GM12865 (cell line): Measurements from ENCODE around the gene SDCBP2.

ENCODE experiments used
- DNase-seq: peaks from one replicate; pipeline ENCODE4 v3.0.0; 2010; ENCODE audit warnings: low read depth
- H3K4me3 ChIP-seq: 2 replicates; pipeline ENCODE4 v1.5.1; 2011; ENCODE audit warnings: mild to moderate bottlenecking, low read depth, low read length, control low read depth
- TF ChIP-seq, protein P1 (sequence below): IDR thresholded peaks from 2 replicates; pipeline ENCODE4 v1.5.1; 2011; ENCODE audit warnings: low read length, control low read depth, low read depth, inconsistent platforms; ENCODE audit not compliant: insufficient read depth; ENCODE audit errors: missing control alignments

Gene SDCBP2

DNA sequence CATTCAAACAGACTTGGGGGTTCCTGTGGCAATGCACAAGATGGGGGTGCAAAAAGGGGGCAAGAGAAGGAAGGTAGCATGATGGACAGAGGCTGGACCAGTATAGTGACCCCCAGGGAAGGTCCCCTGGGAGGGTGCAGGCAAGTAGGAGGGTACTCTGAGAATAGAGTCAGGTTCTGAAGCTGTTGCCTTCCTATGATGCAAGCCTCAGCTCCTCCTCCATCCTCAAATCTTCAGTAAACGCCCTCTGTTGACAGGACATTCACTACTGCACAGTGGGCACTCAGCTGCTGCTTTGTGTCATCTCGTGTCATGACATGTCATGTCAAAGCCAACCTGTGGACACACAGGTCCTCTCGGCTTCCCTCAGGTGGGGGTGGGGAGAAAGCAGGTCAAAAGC, 5.8 kb upstream of the SDCBP2 start:
- DNase-seq = peak; percentile 37
- TF ChIP-seq, protein P1, sequence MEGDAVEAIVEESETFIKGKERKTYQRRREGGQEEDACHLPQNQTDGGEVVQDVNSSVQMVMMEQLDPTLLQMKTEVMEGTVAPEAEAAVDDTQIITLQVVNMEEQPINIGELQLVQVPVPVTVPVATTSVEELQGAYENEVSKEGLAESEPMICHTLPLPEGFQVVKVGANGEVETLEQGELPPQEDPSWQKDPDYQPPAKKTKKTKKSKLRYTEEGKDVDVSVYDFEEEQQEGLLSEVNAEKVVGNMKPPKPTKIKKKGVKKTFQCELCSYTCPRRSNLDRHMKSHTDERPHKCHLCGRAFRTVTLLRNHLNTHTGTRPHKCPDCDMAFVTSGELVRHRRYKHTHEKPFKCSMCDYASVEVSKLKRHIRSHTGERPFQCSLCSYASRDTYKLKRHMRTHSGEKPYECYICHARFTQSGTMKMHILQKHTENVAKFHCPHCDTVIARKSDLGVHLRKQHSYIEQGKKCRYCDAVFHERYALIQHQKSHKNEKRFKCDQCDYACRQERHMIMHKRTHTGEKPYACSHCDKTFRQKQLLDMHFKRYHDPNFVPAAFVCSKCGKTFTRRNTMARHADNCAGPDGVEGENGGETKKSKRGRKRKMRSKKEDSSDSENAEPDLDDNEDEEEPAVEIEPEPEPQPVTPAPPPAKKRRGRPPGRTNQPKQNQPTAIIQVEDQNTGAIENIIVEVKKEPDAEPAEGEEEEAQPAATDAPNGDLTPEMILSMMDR = no peak
- no peak overlapping the region for H3K4me3 ChIP-seq

DNA sequence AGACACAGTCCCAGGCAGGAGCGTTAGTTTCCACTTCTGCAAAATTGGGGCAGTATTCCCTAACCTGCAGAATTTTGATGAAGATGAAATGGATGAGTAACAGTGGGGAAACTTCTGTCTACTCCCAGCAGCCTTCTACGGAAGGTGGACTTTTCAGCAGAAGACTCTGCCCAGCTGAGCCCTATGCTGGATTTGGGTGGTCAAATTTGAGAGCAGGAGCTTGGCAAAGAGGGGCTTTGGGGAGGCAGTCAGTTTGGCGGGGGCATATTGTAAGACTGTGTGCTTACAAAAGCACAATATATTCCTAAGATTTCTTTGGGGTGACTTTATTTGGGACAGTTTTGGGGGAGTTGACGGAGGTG, 5.4 kb upstream of the SDCBP2 start:
- TF ChIP-seq, protein P1 = no peak
- H3K4me3 ChIP-seq = no peak overlapping the region
- DNase-seq = no peak

DNA sequence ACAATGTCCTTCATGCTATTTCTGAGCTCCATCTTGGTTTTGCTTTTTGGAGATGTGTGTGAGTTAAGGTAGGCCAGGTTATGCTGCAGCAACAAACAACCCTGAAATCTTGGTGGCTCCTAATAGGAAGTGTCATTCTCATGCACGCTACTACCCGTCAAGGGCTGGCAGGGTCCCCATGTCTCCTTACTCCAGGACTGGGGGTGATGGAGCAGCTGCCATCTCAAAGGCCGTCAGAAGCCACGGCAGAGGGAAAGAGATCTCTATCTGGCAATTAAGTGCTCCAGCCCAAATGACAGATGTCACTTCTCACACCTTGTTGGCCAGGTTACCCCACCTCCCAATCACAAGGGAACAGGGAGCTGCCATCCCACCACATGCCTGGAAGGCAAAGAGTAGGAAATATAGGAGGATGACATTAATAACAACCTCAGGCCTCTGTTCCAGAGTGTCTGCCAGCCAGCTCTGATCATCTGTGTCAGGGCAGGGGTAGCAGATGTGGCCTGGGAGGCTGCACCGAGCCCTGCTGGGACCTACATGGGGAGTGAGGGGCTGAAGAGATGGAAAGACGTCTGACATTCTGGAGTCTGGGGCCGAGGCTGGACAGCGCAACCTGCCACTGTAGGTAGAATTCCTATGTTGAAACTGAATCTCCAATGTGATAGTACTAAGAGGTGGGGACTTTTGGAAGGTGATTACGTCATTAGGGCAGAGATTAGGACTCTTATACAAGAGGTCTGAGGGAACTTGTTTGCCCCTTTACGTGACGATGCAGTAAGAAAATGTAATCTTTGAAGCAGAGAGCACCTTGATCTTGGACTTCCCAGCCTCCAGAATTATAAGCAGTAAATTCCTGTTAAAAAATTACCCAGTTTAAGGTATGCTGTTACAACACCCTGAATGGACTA, 4.8 kb upstream of the SDCBP2 start:
- TF ChIP-seq, protein P1 = no peak
- no peak overlapping the region for H3K4me3 ChIP-seq
- no peak for DNase-seq

GRCh38 chr20:1332749-1333300, 3.9 kb upstream of the SDCBP2 start:
- H3K4me3 ChIP-seq = no peak overlapping the region
- TF ChIP-seq, protein P1 = no peak
- DNase-seq = no peak

DNA sequence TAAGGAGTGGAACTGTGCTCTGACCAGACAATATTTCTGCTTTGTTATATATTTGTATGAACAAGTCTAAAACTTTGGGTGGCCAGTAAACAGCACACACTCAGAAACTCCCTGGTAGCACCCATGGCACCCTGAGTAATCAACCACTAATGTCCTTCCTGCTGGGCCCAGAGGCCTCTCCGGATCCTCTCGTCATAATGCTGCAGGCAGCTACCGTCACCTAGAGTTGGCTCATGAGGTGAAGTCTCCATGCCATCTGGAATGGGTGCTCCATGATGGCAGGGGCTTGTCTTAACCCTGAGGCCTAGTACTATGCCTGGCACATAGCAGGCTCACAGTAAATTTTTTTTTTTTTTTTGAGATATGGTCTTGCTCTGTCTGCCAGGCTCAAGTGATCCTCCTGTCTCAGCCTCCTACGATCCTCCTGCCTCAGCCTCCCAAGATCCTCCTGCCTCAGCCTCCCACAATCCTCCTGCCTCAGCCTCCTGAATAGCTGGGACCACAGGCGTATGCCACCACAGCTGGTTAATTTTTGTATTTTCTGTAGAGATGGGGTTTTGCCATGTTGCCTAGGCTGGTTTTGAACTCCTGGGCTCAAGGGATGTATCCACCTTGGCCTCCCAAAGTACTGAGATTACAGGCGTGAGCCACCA, 3.0 kb upstream of the SDCBP2 start:
- DNase-seq = no peak

DNA sequence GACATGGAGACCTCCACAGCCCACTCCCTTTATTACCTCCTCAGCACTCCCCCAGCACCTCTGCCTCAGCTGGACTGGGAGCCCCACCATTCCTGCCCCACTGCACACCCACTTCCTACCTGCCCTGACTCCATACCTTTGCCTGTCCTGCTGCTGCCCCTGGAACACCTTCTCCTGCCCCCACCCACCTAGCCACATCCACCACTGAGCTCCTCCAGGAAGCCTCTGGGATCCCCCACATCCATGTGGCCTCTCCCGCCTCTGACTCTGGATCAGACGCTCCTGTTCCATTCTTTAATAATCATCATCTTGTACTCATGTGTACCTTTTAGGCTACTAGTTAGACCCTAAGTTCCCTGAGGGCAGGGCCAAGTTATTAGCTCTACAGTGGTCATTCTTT, 2.2 kb upstream of the SDCBP2 start:
- TF ChIP-seq, protein P1 = no peak
- DNase-seq = no peak
- H3K4me3 ChIP-seq = no peak overlapping the region

More for the DNA sequence above, 3.0 kb upstream of the SDCBP2 start:
- TF ChIP-seq, protein P1 = no peak
- H3K4me3 ChIP-seq = no peak overlapping the region
